CD4-positive, alpha-beta T cell treated with Interleukin-4 for 4 hours (primary cell): ENCODE results near the gene CEACAM8.
"Not testable (repeated sequence)": the region's sequence is repeated elsewhere in the genome, so short reads cannot be mapped to it uniquely, and the experiment has no call there.

ENCODE experiments used
- DNase-seq: peaks from one replicate; pipeline ENCODE4 v3.0.0-alpha.2; 2020

CEACAM8 gene

GRCh38 chr19:42571116-42571515 lies 23.6 kb downstream of the CEACAM8 start:
- no peak for DNase-seq

DNA sequence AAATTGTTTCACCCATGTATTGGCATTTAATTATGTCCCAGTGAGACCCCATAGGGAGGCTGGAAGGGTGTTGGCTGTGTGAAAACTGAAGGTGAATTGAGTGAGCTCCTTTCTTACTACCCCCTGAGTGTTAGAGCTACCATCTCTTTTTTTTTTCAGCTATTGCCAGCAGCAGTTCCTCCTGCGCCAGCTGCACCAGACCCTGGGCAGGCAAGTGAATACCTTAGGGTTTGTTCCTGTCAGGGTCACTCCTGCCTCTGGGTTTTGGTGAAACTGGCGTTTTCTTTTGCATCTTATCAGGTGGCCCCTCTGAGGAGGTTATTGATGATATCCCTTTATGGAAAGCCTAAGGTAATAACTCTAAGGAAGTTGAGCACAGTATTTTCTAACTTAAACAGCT lies 25.5 kb downstream of the CEACAM8 start:
- no peak for DNase-seq

DNA sequence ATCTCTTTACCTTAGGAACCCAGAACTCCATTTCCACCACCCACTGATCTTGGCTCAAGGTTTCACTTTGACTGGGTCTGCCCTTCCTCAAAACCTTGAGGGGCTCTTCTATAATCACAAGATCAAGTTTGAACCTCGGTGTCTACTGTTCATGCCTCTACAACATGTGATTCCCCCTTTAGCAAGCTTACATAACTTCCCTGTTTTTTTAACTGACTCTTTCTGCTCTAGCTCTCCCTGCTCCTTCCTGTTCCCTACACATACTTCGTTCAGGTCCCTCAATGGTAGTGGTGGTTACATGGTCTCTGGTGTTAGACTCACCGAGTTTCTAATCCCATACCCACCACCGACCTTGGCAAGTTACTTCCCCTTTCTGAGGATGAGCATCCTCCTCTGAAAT lies 26.7 kb downstream of the CEACAM8 start:
- DNase-seq = no peak

GRCh38 chr19:42567567-42567966 lies 27.2 kb downstream of the CEACAM8 start:
- no peak for DNase-seq

DNA sequence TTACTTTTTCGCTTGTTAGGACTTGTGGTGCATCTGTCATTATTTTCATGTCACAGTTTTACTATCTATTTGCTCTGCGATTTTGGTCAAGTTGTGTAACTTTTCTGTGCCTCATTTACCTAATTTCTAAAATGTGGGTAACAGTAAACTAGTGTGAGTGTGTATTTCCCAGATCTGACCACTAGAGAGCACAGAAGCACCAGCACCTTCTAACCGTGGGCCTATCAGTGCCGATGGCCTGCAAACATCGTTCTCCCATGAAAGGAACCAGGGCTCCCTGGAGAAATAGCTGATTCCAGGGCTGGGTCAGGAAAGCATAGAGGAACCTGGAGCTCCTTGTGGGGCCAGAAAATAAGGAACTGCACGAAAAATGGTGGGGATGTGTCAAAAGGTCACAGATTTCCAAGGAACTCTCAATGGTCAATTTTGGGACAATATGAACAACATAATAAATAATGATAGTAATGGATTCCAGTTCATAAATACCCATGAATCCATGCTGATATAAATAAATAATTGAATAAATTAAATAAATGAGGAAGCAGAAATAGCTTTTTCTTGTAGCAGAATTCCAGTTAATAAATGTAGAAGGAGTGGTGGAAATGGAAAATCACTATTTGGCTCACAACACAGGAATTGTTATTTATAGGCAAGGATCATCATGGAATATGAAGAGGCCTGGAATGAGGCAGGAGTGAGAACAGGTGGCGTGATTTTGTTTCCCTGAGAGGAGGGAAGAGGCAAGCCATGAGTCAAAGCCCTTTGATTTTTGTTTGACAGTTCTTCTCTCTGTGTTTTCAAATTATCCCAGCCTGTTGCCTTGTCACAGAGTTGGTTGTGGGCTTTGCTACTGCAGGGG lies 31.1 kb downstream of the CEACAM8 start:
- peak; percentile 27 for DNase-seq

- no peak for DNase-seq
These were observed 33.2 kb downstream of the CEACAM8 start for GRCh38 chr19:42561512-42561911.

DNA sequence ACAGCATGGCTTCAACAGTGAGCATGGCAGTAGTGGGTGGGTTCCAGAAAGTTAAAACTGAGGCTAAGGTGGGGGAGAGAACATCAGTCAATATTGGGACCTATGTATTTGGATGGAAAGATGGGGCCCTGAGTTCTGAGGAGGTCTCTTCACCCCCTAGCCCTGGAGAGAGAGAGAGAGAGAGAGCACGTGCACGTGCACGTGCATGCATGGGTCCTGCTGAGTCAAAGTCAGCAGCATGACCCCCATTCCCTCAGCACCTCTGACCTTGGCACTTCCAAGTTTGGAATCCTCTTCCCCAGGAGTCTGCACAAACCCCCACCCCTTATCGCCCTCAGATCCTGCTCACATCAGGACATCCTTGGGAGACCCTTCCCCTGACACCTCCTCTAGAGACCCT lies 34.0 kb downstream of the CEACAM8 start:
- no peak for DNase-seq

DNA sequence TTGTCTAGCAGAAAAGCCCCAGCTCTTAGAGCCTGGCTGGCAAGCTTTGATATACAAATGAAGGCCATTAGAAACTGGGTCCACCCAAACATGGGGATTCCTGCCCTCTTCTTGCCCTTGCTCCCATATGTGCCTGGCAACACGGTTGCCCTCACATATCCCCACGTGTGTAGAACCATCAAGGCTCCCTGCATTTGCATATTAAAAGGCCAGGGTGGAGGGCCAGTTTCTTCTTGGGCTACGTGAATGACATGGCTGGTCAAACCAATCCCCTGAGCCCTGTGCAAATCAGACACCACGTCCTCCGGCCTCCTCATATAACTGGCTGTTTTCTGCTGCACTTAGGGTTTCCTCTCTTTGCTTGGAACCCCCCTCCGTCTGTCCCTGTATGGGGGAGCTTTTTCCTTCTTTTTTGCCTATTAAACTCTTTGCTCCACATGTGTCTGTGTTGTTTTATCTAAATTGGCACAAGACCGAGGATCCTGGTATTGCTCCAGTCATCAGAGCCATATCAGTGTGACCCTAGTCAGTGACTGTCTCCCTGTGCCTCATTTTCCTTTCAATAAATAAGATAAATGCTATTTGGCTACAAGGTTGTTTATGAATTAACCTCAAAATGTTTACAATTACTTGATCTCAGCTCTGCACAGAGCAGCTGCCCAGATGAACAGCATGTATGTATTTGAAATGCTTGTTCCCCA lies 36.1 kb downstream of the CEACAM8 start:
- no peak for DNase-seq

- DNase-seq = not testable (repeated sequence)
These were observed 37.3 kb downstream of the CEACAM8 start for GRCh38 chr19:42557386-42557871.

- no peak for DNase-seq
These were observed 38.9 kb downstream of the CEACAM8 start for GRCh38 chr19:42555801-42556200.

DNA sequence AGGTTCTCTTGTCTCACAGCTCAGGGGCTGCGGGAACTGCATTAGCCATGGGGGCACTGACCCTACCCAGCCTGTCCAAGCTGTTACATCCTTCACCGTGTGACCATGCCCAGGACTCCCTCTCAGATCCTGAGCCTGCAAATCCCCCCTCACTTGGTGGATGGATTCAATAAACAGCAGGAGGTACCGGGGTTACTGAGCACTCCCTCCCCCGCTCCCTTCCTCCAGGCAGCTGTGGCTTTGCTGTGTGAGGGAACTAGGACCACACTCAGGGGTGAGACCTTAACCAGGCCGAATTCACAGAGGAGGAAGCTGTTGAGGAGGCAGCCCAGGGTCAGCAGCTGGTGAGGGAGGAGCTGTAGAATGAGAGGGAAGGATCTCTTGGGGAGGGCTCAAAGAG lies 39.4 kb downstream of the CEACAM8 start:
- no peak for DNase-seq

- no peak for DNase-seq
These were observed 40.6 kb downstream of the CEACAM8 start for GRCh38 chr19:42554046-42554575.

GRCh38 chr19:42553292-42554045 lies 41.3 kb downstream of the CEACAM8 start:
- no peak for DNase-seq

DNA sequence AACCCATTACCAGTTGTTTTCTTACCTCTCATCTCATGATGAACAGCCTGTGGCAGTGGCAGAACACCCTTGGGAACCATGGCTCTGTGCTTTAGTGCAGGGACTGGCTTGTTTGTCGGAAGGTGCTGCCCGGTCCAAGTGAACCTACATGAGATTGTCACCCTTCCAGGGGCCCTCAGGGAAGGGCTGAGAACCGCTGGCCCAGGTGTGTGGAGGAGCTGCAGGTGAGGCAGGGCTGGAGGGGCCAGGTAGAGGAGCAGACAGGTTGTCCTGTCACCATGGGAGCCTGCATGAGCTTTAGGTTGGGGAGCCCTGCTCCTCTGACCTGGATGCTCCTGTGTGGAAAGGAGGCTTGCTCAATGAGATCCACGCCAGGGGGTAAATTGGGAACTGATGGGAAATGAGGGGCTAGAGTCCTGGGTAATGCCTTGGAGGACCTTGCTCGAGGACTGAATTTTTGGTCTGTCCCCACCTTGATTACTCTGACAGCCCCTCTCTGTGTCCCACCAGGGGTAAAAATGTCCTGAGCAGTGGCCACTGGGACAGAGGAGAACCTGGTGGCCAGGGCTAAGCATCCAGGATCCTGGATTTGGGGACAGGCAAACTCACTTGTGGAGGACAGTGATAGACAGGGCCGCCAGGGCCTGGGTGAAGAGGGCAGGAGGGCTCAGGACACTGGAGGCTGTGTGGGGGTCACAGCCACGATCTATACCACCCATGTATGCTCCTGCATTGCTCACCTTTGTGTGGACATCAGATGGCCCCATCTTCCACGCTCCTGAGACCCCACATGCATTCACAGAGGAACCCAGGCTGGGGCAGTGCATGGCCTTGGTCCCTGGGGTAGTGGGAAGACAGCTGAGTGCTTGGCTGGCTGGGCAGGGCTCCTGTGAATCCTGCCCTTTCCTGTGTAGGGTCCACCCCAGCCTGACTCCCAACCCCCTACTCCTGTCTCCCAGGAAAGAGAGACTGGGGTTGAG lies 42.3 kb downstream of the CEACAM8 start:
- no peak for DNase-seq

GRCh38 chr19:42550521-42550920 lies 44.2 kb downstream of the CEACAM8 start:
- not testable (repeated sequence) for DNase-seq

DNA sequence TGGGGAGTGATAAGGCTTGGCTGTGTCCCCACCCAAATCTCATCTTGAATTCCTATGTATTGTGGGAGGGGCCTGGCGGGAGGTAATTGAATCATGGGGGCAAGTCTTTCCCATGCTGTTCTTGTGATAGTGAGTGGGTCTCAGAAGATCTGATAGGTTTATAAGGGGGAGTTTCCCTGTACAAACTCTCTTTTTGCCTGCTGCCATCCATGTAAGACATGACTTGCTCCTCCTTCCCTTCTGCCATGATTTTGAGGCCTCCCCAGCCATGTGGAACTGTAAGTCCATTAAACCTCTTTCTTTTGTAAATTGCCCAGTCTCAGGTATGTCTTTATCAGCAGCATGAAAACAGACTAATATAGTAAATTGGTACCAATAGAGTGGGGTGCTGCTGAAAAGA lies 45.7 kb downstream of the CEACAM8 start:
- not testable (repeated sequence) for DNase-seq

DNA sequence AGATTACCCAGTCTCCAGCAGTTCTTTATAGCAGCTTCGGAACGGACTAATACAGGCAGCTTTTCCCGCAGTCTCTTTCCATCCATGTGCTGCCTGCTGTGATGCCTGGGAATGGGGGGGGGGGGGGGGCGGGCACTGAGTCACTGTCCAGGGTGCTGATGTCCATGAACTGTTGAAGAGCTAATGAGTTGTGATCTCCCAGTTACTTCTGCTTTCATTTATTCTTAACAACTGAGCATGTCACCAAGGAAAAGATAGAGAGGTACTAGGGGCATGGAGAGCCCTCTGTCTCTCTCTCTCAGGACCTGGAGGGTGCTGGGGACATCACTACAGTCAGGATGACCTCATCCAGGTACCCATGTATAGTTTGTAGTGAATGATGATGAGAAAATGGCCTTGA lies 46.2 kb downstream of the CEACAM8 start:
- no peak for DNase-seq

- no peak for DNase-seq
These were observed 46.8 kb downstream of the CEACAM8 start for GRCh38 chr19:42547929-42548328.

DNA sequence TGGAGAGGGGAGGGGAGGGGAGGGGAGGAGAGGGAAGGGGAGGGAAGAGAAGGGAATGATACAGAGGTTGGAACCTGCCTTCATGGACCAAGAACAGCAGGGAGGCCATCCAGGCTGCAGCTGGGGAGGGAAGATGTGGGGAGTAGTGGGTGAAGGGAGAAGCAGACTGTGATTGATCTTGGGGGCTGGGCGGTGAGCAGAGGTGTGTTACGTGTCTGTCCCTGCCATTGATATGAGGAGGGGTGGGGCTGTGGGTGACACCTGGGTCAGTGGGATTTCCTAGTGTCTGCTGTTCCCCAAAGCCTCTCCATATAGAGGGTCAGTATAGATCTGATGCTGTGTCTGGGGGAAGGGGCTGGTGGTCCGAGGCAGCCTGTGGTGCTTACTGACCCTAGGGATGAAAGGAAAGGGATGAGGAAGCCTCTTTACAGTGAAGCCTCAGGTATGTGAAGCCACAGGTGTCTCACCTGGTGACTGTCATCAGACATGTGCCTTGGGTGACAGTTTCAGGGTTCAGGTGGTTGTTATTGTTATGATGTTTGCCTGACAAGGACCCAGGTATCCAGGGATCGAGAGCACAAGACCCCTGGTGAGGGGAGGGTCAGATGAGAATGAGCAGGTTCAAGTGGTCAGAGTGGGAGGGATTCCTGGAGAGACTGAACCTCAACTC lies 47.8 kb downstream of the CEACAM8 start:
- no peak for DNase-seq

- DNase-seq = no peak
These were observed 50.6 kb downstream of the CEACAM8 start for GRCh38 chr19:42544146-42544545.

- no peak for DNase-seq
These were observed 51.9 kb downstream of the CEACAM8 start for GRCh38 chr19:42542791-42543190.
